ENCODE data around the gene KRTAP10-4.
"Not testable (repeated sequence)": the region's sequence is repeated elsewhere in the genome, so short reads cannot be mapped to it uniquely, and the experiment has no call there.

Gene KRTAP10-4

DNA sequence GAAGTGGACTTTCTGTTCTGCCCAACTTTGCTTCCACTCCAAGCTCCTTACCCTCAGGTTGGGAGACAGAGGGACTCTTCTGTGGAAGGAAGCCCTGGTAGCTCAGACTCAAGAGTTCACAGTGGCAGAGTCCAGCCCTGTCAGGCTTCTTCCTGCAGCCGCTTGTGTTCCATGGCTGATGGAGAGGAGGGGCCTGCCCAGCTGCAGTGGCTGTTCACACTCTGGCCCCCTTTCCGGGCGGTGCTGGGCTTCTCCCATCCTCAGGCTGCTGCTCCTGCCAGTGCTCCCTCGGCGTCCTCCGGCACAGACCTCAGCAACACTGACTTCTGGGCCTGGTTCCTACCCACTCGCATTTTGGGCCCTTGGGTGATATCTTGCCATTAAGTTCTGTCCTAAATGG lies 37.6 kb upstream of the KRTAP10-4 start:
- DNase-seq, result no peak

DNA sequence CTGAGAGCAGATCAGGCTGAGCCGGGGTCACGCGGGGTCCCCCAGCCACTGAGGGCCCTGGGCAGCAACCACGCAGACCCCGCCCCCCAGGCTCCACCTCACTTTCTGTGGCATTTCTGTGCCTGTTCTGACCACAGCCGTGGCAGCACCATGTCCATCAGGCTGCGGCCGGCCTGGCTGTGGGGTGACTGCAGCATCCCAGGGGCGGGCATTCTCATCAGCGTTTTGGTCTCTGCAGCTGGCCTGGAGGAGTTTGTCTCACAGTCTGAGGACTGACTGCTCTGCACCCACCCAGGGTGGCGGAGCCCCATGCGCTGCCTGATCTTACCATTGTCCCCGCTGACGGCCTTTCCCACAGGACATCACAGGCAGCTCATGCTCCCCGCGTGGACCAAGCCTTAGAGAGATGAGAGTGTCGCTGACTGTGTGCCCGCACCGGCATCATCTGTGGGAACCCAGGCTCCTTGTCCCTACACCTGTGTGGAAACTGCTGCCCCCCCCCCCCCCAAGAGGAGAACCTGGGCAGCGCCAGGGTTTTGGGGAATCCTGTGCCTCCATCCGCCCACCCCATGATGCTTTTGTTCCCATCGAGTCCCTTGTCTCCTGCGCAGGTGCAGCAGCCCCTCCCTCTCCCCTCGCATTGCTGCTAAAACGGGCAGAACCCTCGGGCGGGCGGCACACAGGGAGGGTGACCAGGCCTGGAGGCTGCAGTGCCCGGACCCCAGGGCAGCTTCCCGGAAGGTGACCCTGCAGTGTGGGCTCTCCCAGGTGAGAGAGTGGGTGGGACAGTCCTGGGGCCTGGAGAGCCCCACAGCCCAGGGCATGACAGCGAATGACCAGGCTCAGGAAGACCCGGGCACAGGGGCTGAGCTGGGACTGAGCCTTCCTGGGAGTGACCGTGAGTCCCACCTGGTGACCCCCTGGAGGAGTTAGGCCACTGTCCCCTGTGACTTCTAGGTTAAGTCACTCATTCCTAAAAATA lies 35.3 kb upstream of the KRTAP10-4 start:
- DNase-seq, result peak; percentile 6

DNA sequence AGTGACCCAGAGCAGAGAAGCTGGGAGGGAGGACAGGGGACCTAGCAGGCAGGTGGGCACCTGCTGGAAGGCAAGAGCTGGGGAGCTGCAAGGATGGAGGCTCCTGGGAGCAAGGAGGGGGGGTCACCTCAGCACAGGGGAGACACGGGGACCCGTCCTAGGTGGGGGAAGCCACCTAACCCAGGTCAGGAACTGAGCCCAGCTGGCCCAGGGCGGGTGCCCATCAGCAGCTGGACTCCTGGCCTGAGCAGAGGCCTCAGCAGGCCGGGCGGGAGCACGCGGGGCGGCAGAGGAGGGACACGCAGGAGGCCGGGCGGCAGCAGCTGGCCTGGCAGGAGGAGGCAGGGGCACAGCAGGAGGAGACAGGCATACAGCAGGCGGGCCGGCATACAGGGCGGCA lies 34.5 kb upstream of the KRTAP10-4 start:
- DNase-seq, result no peak

DNA sequence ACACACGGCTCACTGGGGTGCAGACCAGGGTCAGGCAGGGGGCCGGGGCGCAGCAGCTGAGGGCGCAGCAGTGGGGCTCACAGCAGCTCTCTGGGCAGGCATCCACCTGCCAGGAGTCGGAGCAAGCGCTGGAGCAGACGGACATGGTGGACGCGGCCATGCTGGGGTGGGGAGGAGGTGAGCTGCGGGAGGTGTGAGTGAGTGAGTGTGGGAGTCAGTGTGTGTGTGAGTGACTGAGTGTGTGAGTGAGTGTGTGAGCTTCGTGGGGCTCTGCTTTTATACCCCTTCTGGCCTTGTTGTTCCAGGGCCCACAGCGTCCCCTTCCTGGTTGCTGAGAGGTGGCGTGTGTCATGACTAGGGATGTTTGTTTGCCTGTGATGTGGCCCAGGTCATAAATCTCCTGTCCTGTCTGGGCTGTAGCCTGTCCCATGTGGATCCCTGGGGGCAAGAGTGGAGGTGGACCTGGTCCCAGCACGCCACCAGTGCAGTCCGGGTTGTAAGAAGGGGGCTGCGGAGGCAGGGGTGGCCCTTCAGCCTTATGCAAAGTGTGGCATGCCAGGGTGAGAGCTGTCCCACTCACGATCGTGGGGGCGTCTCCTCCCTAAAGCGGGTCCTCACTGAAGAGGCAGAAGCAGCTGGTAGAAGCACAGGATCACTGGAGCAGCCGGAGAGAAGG lies 33.4 kb upstream of the KRTAP10-4 start, which contains the start of gene KRTAP10-1:
Gene KRTAP10-1 (minus strand): TSS at position 205 of the 676 bp plus-strand sequence. CDS start 45 bp downstream, at position 160.
- no peak for DNase-seq

DNA sequence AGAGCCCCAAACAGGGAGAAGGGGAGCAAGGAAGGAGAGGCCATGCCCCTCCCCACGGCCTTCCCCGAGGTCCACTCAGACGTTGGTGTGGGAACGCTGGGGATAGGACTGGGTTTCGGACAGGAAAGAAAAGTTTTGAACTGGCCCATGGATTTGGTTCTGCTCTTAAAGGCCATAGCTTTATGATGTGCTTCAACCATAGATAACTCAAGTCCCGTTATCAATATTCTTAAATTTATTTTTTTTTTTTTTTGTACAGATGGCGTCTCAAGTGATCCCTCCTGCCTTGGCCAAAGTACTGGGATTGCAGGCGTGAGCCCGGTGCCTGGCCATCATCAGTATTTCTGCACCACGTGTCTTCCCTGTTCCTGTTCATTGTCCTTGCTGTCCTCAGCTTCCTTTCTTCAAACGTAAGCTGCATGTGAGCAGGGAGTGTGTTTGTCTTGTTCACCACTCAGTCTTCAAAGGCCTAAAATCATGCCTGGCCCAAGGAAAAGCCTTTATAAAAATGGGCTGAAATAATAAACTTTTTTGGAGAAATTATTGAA lies 32.7 kb upstream of the KRTAP10-4 start:
- no peak for DNase-seq

DNA sequence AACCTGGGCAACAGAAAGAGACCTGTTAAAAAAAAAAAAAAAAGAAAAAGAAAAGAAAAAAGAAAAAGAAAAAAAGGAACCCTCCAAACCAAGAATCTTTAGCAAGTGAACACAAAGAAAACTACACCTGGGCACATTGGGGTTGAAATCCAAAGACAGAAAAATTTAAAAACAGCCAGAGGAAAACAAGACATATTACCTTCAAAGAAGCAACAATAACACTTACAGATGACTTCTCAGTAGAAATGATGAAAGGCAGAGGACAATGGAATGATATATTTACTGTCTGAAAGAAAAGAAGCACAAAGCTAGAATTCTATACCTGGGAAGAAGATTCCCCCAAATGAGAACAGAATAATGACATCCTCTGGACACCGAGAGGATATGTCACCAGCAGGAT lies 30.8 kb upstream of the KRTAP10-4 start:
- no peak for DNase-seq

DNA sequence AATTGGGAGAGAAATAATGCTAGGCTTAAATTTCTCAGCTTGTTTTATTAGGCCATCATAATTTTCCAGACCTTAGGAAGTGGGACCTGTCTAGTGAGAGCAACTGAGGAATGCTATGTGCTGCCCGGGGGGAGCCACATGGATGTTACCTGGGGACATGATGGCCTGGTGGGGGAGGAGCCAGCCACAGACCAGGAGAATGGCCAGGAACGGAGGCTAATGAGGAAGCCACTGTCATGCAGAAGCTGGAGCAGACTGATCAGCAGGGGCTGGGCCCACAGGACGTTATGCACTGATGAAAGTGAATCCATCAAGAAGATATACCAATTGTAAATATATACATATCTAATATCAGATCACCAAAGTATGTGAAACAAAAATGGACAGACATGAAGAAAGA lies 29.0 kb upstream of the KRTAP10-4 start:
- DNase-seq, result no peak

DNA sequence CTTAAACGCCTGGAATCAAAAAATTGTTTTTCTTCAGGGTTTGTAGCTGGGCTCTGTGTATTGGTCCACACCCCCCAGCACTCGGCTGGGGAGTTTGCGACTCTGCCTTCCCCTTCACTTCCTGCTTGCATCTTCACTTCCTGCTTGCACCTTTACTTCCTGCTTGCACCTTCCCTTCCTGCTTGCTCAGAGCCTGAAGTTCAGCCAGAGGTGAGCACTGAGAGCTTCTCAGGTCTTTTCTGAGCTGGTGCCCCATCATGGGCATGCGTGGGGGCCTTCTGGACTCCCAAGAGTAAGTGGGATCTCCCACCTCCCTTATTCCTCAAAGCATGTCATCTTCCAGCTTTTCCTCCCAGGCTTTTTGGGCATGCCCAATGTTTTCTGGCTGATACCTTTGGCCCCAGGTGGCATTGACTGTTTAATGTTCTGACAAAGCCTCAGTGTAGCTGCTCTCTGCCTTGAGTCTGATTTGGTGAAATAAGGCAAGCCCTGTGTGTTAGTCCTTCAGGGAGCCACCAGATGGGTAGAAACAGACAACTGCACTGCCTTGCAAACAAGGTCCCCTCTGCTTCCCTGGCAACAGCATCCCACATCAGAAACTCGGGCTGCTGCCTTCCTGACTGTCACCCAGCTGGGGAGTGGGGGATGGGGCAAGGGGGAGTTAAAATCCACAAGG lies 25.7 kb upstream of the KRTAP10-4 start:
- DNase-seq, result no peak

DNA sequence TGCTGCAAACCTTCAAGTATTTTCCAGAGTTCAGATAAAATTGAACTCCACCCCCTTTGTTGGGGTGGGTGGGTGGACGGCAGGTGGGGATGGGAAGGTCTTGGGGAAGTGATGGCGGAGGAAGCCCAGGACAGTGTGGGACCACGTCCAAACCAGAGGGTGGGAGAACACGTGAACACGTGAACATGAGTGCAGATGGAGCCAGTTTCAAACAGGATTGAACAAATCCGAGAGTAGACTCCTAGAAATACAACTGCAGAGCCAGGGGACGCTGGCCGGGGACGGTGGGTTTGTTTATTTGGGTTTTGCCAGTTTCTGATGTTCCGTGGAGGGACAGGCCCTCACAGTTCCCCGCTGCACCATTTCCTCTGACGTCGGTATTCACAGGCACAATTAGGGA lies 25.1 kb upstream of the KRTAP10-4 start:
- no peak for DNase-seq

DNA sequence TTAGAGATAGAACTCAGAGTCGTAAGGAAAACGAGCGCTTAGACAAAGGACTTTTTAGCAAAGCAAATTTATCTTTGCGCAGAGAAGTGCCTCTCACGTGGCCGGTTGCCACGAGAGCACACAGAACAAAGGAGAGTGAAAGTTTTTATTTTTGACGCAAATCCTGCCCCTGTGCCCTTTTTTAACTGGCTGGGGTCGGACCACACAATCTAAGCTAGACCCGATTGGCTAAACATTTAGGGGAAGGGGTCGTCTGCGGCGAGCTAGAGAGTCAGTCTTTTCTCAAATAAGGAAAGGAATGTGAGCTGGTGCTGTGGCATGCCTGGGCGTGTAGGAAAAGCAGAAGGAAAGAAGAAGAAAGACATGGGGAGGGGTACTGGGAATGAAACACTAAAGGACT lies 24.6 kb upstream of the KRTAP10-4 start:
- DNase-seq, result no peak

DNA sequence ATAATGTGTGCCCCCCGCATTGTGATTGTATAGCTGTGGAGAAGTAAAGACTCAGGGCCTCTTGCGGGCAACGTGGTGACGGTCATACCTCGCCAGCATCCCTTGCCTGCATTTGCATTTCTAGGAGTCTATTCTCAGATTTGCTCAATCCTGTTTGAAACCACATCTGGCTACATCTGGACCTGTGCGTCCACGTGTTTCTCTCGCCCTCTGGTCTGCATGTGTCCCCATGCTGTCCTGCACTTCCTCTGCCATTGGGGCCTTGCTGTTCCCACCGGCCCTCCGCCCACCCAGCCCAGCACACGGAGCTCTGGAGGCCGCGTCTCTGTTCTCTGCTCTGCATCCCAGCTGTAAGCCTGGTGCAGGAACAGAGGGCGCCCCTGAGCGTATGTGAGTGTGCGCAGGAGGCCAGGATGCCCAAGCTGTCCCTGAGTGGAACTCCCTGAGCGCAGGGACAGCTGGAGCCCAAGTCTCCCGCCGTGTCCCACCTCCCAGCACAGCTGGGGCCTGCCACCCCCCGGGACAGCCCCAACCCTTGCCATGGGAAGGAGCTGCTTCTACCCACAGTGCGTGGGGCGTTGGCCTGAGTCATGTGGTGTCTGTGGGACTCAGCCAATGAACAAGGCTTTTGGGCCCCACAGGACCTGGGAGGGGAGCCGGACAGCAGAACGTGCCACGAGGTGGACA lies 23.9 kb upstream of the KRTAP10-4 start:
- no peak for DNase-seq

DNA sequence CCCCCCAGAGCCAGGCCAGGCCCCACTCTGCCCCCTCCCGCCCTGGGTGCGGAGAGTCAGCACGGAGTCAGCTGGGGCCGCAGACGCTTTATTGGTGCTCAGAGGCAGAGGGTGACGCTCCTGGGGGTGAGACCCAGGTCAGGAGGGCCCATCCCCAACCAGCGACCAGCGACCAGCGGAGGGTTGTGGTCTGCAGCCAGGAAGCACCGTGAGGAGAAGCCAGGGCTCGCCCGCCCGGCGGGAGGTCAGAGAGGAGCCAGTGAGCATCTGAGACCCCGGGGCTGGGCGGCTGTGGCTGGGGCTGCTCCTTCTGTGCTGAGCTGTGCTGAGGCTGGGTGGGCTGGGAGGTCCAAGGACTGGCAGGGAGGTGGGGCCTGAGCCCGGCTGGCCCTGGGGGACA lies 23.2 kb upstream of the KRTAP10-4 start:
- not testable (repeated sequence) for DNase-seq

DNA sequence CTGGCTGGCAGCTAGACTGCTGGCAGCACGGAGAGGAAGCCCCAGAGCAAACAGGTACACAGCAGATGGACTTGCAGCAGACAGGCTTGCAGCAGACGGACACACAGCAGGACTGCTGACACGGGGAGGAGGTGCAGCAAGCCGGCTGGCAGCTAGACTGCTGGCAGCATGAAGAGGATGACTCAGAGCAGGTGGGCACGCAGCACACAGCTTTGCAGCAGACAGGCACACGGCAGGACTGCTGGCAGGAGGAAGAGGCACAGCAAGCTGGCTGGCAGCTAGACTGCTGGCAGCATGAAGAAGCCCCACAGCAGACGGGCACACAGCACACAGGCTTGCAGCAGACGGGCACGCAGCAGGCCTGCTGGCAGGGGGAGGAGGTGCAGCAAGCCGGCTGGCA lies 22.7 kb upstream of the KRTAP10-4 start:
- DNase-seq, result no peak

DNA sequence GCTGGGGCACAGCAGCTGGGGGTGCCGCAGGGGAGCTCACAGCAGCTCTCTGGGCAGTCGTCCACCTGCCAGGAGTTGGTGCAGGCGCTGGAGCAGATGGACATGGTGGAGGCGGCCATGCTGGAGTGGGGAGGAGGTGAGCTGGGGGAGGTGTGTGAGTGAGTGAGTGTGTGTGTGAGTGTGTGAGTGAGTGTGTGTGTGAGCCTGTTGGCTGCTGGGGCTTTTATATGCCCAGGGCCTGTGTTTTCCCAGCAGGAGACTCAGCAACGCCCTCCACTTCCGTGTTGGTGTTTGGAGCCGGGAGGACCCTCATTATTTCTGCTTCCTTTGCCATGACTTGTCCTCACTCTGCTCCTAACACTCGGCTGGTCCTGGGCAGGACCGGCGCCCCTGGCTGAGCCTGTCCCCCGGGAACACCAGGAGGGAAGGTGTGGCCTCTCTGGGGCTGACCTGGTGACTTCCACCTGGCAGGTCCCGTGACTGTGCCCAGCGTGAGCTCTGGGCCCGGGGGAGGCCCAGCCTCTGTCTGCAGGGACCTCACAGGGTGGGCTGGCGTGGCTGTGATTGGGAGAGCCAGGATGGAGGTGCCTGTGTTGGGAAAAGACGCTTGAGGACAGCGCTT lies 22.1 kb upstream of the KRTAP10-4 start, which contains the start of gene KRTAP10-2:
Gene KRTAP10-2 (minus strand): TSS at position 166 of the 622 bp plus-strand sequence. CDS start 47 bp downstream, at position 119.
- no peak for DNase-seq

DNA sequence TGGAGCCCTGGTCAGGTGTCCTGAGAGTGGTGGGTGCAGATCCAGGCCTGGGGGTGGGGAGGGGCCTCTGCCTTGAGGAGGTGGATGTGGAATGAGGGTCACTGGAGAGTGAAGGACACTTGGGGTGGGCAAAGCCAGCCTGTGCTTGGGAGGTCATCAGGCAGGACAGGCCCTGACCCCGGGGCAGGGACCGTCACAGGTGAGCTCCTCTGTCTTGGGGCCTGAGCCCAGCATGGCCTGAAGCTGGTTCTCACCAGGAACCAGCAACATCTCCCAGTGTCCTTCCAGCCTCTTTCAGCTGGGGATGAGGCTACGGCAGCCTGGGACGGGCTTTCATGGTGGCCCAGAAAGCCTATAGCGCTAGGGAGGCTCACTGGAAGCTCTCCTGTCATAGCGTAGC lies 21.4 kb upstream of the KRTAP10-4 start:
- no peak for DNase-seq

DNA sequence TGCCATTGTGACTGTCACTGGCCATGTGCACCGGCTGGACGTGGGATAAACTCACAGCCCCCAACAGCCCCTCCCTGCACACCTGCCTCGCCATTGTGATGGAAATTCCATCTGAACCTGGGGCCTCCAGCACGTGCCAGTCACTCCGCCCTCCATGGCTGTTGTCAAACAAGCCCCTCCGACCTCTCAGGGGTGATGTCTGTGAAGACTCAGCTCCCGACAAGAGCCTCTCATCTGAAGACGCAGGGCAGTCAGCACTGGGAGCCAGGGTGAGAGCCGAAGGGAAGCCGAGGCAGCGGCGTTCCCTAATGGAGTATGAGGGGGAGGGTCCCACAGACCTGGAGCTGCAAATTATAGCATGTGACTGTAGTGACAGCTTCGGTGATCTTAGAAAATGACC lies 20.8 kb upstream of the KRTAP10-4 start:
- no peak for DNase-seq

DNA sequence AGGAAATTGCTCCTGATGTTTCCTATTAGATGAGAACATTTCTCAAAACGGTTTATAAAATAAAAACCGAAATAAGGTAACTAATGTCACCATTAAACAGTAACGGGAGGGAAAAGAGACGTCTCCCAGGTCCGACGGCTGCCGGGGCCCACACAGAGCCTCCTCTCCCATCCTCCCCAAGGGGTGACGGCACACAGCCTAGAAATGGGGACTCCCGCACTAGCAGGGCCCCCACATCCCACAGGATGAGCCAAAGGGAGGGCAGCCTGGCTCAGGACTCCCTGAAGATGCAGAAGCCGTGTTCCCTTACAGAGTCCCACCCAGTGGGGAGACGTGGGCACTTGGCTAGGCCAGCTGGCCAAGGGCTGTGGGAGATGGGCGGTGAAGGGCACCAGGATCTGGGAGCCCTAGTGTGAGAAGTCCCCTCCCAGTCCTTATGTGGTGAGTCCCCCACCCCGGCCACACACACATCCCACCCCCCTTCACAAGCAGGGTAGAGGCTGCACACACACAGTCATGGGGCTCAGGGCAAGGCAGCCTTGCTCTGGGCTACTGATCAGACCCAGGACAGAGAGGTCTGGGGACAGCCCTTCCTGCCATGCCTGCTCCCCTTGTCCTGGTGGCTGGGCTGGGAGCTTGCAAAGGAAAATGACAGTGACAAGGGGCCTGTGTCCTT lies 18.2 kb upstream of the KRTAP10-4 start:
- DNase-seq, result no peak

DNA sequence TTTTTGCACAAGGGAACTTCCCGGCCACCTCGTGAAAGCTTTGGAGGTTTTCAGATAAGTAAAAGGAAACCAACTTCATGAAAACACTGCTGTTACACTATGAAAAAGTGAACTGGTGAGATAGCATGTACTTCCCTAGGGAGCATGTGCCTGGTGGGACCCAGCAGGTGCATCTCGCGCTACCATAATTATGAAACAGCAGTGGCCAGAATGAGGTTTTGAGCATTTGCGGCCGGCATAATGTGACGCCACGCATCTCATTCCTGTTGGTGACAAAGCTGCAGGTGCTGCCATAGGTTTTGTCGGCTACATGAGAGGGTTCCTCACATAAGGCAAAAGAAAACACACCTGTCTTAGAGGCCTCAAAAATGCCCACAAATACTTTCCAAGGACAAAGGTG lies 16.6 kb upstream of the KRTAP10-4 start:
- DNase-seq, result no peak

DNA sequence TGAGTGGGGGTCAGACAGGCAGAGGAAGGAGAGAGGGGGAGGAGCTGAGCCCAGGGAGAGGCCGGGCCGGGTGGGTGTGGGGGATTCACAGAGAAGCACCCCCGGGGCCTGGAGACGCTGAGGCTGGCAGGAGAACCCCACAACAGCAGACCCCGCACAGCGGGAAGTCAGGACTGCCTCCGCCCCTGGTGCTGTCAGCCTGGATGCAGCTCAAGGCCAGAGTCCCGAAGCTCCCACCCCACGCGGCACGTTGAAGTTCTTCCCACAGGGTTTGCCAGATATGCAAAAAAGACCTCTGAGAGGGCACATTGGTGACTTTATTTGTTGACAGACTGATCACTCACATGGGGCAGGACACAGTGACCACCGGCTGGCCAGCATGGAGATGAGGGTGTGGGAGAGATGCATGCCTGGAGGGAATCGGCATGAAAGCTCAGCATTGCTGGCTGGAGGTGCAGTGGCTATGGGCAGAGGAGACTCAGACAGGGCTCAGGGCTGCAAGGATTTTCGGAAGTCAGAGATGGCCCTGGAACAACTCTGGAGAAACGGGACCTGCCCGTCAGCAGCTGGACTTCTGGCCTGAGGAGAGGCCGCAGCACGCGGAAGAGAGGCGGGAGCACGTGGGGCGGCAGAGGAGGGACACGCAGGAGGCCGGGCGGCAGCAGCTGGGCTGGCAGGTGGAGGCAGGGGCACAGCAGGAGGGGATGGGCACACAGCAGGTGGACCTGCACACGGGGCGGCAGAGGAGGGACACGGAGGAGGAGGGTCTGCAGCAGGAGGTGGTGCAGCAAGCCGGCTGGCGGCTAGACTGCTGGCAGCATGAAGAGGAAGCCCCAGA lies 15.8 kb upstream of the KRTAP10-4 start:
- DNase-seq, result no peak

DNA sequence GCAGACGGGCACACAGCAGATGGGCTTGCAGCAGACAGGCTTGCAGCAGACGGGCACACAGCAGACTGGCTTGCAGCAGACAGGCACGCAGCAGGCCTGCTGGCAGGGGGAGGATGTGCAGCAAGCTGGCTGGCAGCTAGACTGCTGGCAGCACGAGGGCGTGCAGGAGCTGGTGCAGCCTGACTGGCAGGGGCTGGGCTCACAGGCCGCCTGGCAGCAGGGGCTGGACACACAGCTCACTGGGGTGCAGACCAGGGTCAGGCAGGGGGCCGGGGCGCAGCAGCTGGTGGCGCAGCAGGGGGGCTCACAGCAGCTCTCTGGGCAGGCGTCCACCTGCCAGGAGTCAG lies 15.2 kb upstream of the KRTAP10-4 start:
- not testable (repeated sequence) for DNase-seq

DNA sequence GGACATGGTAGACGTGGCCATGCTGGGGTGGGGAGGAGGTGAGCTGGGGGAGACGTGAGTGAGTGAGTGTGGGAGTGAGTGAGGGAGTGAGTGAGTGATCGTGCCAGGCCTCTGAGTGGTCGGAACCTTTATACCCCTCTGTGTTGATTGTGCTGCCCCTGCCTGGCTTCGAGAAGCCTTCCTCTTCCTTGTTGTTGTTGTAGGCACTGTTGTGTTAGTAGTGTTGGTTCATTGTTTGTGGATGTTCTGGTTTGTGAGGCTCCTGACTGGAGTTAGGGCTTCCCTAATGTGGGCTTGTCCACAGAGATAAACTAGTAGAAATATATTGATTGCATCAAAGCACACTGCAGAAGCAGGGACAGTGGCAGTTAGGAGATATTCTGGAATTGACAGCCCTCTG lies 14.8 kb upstream of the KRTAP10-4 start, which contains the start of gene KRTAP10-3:
Gene KRTAP10-3 (minus strand): TSS at position 101 of the 400 bp plus-strand sequence. CDS start 80 bp downstream, at position 21.
- no peak for DNase-seq
